DMS114 treated with DMSO at 0.1 percent for 48 hours (cell line): Measurements from ENCODE around the gene TUBGCP2.

ENCODE experiments used
- DNase-seq: peaks from one replicate; lab custom pipeline; 2025; ENCODE audit not compliant: unreplicated experiment; lab: John Stamatoyannopoulos, UW

TUBGCP2 gene

GRCh38 chr10:133344236-133344635 is 35.6 kb upstream of the TUBGCP2 start:
- no peak for DNase-seq

GRCh38 chr10:133343558-133343957 is 34.9 kb upstream of the TUBGCP2 start:
- no peak for DNase-seq

GRCh38 chr10:133342942-133343341 is 34.3 kb upstream of the TUBGCP2 start:
- DNase-seq = no peak

GRCh38 chr10:133341983-133342382 is 33.3 kb upstream of the TUBGCP2 start:
- no peak for DNase-seq

- DNase-seq = no peak
These were observed 31.2 kb upstream of the TUBGCP2 start for GRCh38 chr10:133339708-133340380.

- no peak for DNase-seq
These were observed 29.7 kb upstream of the TUBGCP2 start for GRCh38 chr10:133338080-133339071.

GRCh38 chr10:133337370-133337725 is 28.7 kb upstream of the TUBGCP2 start:
- no peak for DNase-seq

- peak; percentile 39 for DNase-seq
These were observed 28.1 kb upstream of the TUBGCP2 start, which contains the start of gene CALY for GRCh38 chr10:133336577-133337369. Gene CALY (minus strand): TSS chr10:133336896. CDS start chr10:133328989, 7,907 bp downstream.

- DNase-seq = no peak
These were observed 27.5 kb upstream of the TUBGCP2 start for GRCh38 chr10:133336118-133336576.

- peak; percentile 10 for DNase-seq
These were observed 26.8 kb upstream of the TUBGCP2 start for GRCh38 chr10:133335246-133336117.

- no peak for DNase-seq
These were observed 26.0 kb upstream of the TUBGCP2 start for GRCh38 chr10:133334503-133335245.

- no peak for DNase-seq
These were observed 24.4 kb upstream of the TUBGCP2 start for GRCh38 chr10:133332936-133333699.

- DNase-seq = peak; percentile 77
These were observed 21.0 kb upstream of the TUBGCP2 start for GRCh38 chr10:133329491-133330202.

- DNase-seq = no peak
These were observed 20.0 kb upstream of the TUBGCP2 start for GRCh38 chr10:133328358-133329343.

- no peak for DNase-seq
These were observed 19.1 kb upstream of the TUBGCP2 start for GRCh38 chr10:133327651-133328357.
